Measurements from ENCODE around the gene CAMK2D. TPM values are rescaled to one million over a fixed set of nuclear protein-coding genes. Genes with fewer than 3 reads are reported as not detected.

The CAMK2D gene
- total RNA-seq, 2 experiments from 2014 or later: 62.8 to 66.1 TPM

GRCh38 chr4:113503691-113504090 lies 257.8 kb downstream of the CAMK2D start:
- Mint-ChIP-seq H3K4me3 (no peak overlapping the region), H3K4me1 (ENCODE audit: low read depth) (no peaks in the 10 kb centered on the region), H3K36me3 (ENCODE audit: low read depth) (peaks cover 49% of the 10 kb centered on the region), H3K27me3 (no peaks in the 10 kb centered on the region), H3K27ac (no peak overlapping the region), H3K9me3 (no peaks in the 10 kb centered on the region)
- DNase-seq (no peak), ATAC-seq (no peak)
- ChIA-PET POLR2A (no interaction called here), CTCF (no interaction called here)
- no peak for TF ChIP-seq CTCF (IDR thresholded peaks at IDR 0.05)
- intact Hi-C loops (cut with micrococcal nuclease): no loop called here

- H3K27me3 Mint-ChIP-seq: no peaks in the 10 kb centered on the region
- intact Hi-C loops (cut with micrococcal nuclease): no loop called here
- no peak overlapping the region for H3K27ac Mint-ChIP-seq
- peaks cover 45% of the 10 kb centered on the region for H3K36me3 Mint-ChIP-seq (ENCODE audit: low read depth)
- no peaks in the 10 kb centered on the region for H3K9me3 Mint-ChIP-seq
- DNase-seq (no peak), ATAC-seq (no peak)
- no peaks in the 10 kb centered on the region for H3K4me1 Mint-ChIP-seq (ENCODE audit: low read depth)
- no peak for TF ChIP-seq CTCF (IDR thresholded peaks at IDR 0.05)
- ChIA-PET CTCF (no interaction called here), POLR2A (no interaction called here)
- H3K4me3 Mint-ChIP-seq: no peak overlapping the region
Observed at GRCh38 chr4:113502906-113503305, 258.6 kb downstream of the CAMK2D start.

- peaks cover 47% of the 10 kb centered on the region for H3K36me3 Mint-ChIP-seq (ENCODE audit: low read depth)
- H3K4me1 Mint-ChIP-seq (ENCODE audit: low read depth): no peaks in the 10 kb centered on the region
Observed at GRCh38 chr4:113502476-113502875, 259.1 kb downstream of the CAMK2D start.

GRCh38 chr4:113500424-113500823 lies 261.1 kb downstream of the CAMK2D start:
- no peak for TF ChIP-seq CTCF (IDR thresholded peaks at IDR 0.05)
- ATAC-seq: no peak
- intact Hi-C loops (cut with micrococcal nuclease): no loop called here
- no peaks in the 10 kb centered on the region for H3K27me3 Mint-ChIP-seq
- ChIA-PET CTCF (interaction anchor here (1.2 to 1.4 kb wide), 3 partner anchors 16 to 96 kb away, joined by 3 to 5 read pairs (median 3); no protein-coding TSS in a partner anchor), POLR2A (no interaction called here)
- no peak overlapping the region for H3K4me3 Mint-ChIP-seq
- no peaks in the 10 kb centered on the region for H3K9me3 Mint-ChIP-seq
- H3K27ac Mint-ChIP-seq: no peak overlapping the region
- peaks cover 58% of the 10 kb centered on the region for H3K36me3 Mint-ChIP-seq (ENCODE audit: low read depth)
- DNase-seq: no peak
- H3K4me1 Mint-ChIP-seq (ENCODE audit: low read depth): no peaks in the 10 kb centered on the region

More at GRCh38 chr4:113502476-113502875, 259.1 kb downstream of the CAMK2D start:
- ATAC-seq (no peak), DNase-seq (no peak)
- Mint-ChIP-seq H3K4me3 (no peak overlapping the region), H3K27me3 (no peaks in the 10 kb centered on the region), H3K9me3 (no peaks in the 10 kb centered on the region), H3K27ac (no peak overlapping the region)
- intact Hi-C loops (cut with micrococcal nuclease): no loop called here
- ChIA-PET POLR2A (no interaction called here), CTCF (no interaction called here)
- TF ChIP-seq CTCF (IDR thresholded peaks at IDR 0.05): no peak

GRCh38 chr4:113499696-113500095 lies 261.8 kb downstream of the CAMK2D start:
- H3K27ac Mint-ChIP-seq: no peak overlapping the region
- ChIA-PET CTCF (interaction anchor here (1.5 kb wide), 1 partner anchor 105 kb away, joined by 4 read pairs; no protein-coding TSS in a partner anchor), POLR2A (no interaction called here)
- intact Hi-C loops (cut with micrococcal nuclease): no loop called here
- H3K4me3 Mint-ChIP-seq: no peak overlapping the region
- TF ChIP-seq CTCF (IDR thresholded peaks at IDR 0.05): no peak
- no peaks in the 10 kb centered on the region for H3K27me3 Mint-ChIP-seq
- no peaks in the 10 kb centered on the region for H3K4me1 Mint-ChIP-seq (ENCODE audit: low read depth)
- DNase-seq (no peak), ATAC-seq (no peak)
- H3K36me3 Mint-ChIP-seq (ENCODE audit: low read depth): peaks cover 59% of the 10 kb centered on the region
- no peaks in the 10 kb centered on the region for H3K9me3 Mint-ChIP-seq
